Stimulated activated CD8-positive, alpha-beta memory T cell treated with anti-CD3 and anti-CD28 coated beads, Interleukin-7, amount 100 ng/mL, for 48 hours (primary cell): ENCODE results near the gene ZNF618.

ENCODE experiments used
- DNase-seq, 2 donors: peaks; one replicate each; pipeline ENCODE4 v3.0.0-alpha.2; 2020; ENCODE audit warnings: low read depth in 1 of 2; ENCODE audit errors: extremely low read depth in 1 of 2

ZNF618 gene

GRCh38 chr9:114014044-114014443, 137.9 kb downstream of the ZNF618 start:
- no peak for DNase-seq

- DNase-seq, result no peak
These were observed 139.5 kb downstream of the ZNF618 start for GRCh38 chr9:114015607-114016006.

GRCh38 chr9:114016101-114016500, 140.0 kb downstream of the ZNF618 start:
- no peak for DNase-seq

GRCh38 chr9:114016629-114017423, 140.7 kb downstream of the ZNF618 start:
- no peak for DNase-seq

- no peak for DNase-seq
These were observed 141.9 kb downstream of the ZNF618 start for GRCh38 chr9:114017741-114018715.

- no peak for DNase-seq
These were observed 145.5 kb downstream of the ZNF618 start for GRCh38 chr9:114021578-114021977.

GRCh38 chr9:114023961-114024360, 147.9 kb downstream of the ZNF618 start:
- DNase-seq, result no peak

GRCh38 chr9:114025196-114025753, 149.2 kb downstream of the ZNF618 start:
- no peak for DNase-seq

GRCh38 chr9:114025760-114026159, 149.7 kb downstream of the ZNF618 start:
- no peak for DNase-seq

- no peak for DNase-seq
These were observed 150.2 kb downstream of the ZNF618 start for GRCh38 chr9:114026335-114026734.

GRCh38 chr9:114027159-114027862, 151.2 kb downstream of the ZNF618 start:
- DNase-seq, result no peak

GRCh38 chr9:114027863-114028465, 151.9 kb downstream of the ZNF618 start:
- DNase-seq, result no peak

- no peak for DNase-seq
These were observed 152.5 kb downstream of the ZNF618 start for GRCh38 chr9:114028646-114029045.

GRCh38 chr9:114029311-114030170, 153.4 kb downstream of the ZNF618 start:
- DNase-seq, result no peak

- DNase-seq, result no peak
These were observed 154.3 kb downstream of the ZNF618 start for GRCh38 chr9:114030364-114030763.

- DNase-seq, result no peak
These were observed 155.0 kb downstream of the ZNF618 start for GRCh38 chr9:114031037-114031630.

- DNase-seq, result no peak
These were observed 156.1 kb downstream of the ZNF618 start for GRCh38 chr9:114031948-114032840.
